MM.1S (cell line): ENCODE data around the gene STMP1.
"Not testable (repeated sequence)": the region's sequence is repeated elsewhere in the genome, so short reads cannot be mapped to it uniquely, and the experiment has no call there.

ENCODE experiments used
- DNase-seq: peaks from one replicate; pipeline ENCODE4 v3.0.0-alpha.2; 2015
- H2AFZ ChIP-seq: fragments of 300-600 bp; sonication (generic); 2 replicates; pipeline ENCODE4 v1.6.0; 2016; ENCODE audit warnings: antibody characterized with exemption, low read length
- H3F3A ChIP-seq: fragments of 300-600 bp; sonication (generic); 2 replicates; pipeline ENCODE4 v1.6.1; 2016; ENCODE audit warnings: mild to moderate bottlenecking, antibody characterized with exemption, low read length, moderate library complexity, mixed read lengths; ENCODE audit not compliant: insufficient read depth
- H3K27ac ChIP-seq: fragments of 300-600 bp; sonication (generic); 2 replicates; pipeline ENCODE4 v1.5.1; 2016; ENCODE audit warnings: mild to moderate bottlenecking, low read length
- H3K27me3 ChIP-seq: fragments of 300-600 bp; sonication (generic); replicated peaks from 2 replicates; pipeline ENCODE4 v1.6.0; 2016; ENCODE audit warnings: low read length; ENCODE audit not compliant: insufficient read depth
- H3K36me3 ChIP-seq: fragments of 300-600 bp; sonication (generic); replicated peaks from 2 replicates; pipeline ENCODE4 v1.6.1; 2016; ENCODE audit warnings: mild to moderate bottlenecking, low read length, mixed read lengths; ENCODE audit not compliant: insufficient read depth
- H3K4me1 ChIP-seq: fragments of 300-600 bp; sonication (generic); 2 replicates; pipeline ENCODE4 v1.6.1; 2016; ENCODE audit warnings: low read length, mixed read lengths
- H3K4me2 ChIP-seq: fragments of 300-600 bp; sonication (generic); 2 replicates; pipeline ENCODE4 v1.6.0; 2016; ENCODE audit warnings: low read depth, low read length
- H3K4me3 ChIP-seq: fragments of 300-600 bp; sonication (generic); 2 replicates; pipeline ENCODE4 v1.5.1; 2016; ENCODE audit warnings: low read length, mixed read lengths
- H3K79me2 ChIP-seq: fragments of 300-600 bp; sonication (generic); 2 replicates; pipeline ENCODE4 v1.6.1; 2016; ENCODE audit warnings: mixed run types, low read length, mixed read lengths
- H3K9ac ChIP-seq: fragments of 300-600 bp; sonication (generic); 2 replicates; pipeline ENCODE4 v1.6.1; 2016; ENCODE audit warnings: low read length, mixed read lengths
- H3K9me2 ChIP-seq: fragments of 300-600 bp; sonication (generic); replicated peaks from 2 replicates; pipeline ENCODE4 v1.6.1; 2016; ENCODE audit warnings: mild to moderate bottlenecking, low read length, mixed read lengths; ENCODE audit not compliant: insufficient read depth
- H3K9me3 ChIP-seq: fragments of 300-600 bp; sonication (generic); replicated peaks from 2 replicates; pipeline ENCODE4 v1.6.1; 2016; ENCODE audit warnings: mild to moderate bottlenecking, low read length, mixed read lengths; ENCODE audit not compliant: insufficient read depth
- H4K20me1 ChIP-seq: fragments of 300-600 bp; sonication (generic); 2 replicates; pipeline ENCODE4 v1.6.1; 2016; ENCODE audit warnings: mild to moderate bottlenecking, low read length, moderate library complexity, mixed read lengths; ENCODE audit not compliant: insufficient read depth
- EZH2 ChIP-seq: fragments of 300-600 bp; sonication (generic); optimal IDR thresholded peaks from 2 replicates; pipeline ENCODE3; 2017; ENCODE audit warnings: low read depth, mild to moderate bottlenecking, antibody characterized with exemption, low read length, mixed read lengths
- EZH2phosphoT487 ChIP-seq: fragments of 300-600 bp; sonication (generic); IDR thresholded peaks from 2 replicates; pipeline ENCODE4 v1.6.1; 2018; ENCODE audit warnings: antibody characterized with exemption, low read length
- TF ChIP-seq, protein P1 (sequence below): fragments of 300-600 bp; sonication (generic); IDR thresholded peaks from 2 replicates; pipeline ENCODE4 v1.5.1; 2016; ENCODE audit warnings: antibody characterized with exemption, low read length, mixed read lengths

Gene STMP1

DNA sequence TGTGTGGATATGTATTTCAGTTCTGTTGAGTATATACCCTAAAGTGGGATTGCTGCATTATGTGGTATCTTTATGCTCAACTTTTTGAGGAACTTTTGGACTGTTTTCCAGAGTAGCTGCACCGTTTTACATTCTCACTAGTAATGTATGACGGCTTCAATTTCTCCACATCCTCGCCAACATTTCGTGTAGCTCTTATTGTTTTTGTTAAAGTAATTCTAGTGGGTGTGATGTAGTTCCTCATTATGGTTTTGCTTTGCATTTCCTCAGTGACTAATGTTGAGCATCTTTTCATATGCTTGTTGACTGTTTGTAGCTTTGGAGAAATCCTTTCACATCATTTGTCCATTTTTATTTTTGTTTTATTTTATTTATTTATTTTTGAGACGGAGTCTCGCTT lies 4.5 kb downstream of the STMP1 start:
- Histone ChIP-seq H3F3A (no peaks in the 10 kb centered on the region), H3K4me2 (no peak overlapping the region), H3K4me1 (0 out of 2 replicates have a peak, but pooled peaks cover 2% of the 10 kb centered on the region), H3K27me3 (no peaks in the 10 kb centered on the region), H3K79me2 (peaks cover 76% of the 10 kb centered on the region), H3K9ac (no peak overlapping the region), H4K20me1 (0 out of 2 replicates have a peak, but pooled peaks cover 4% of the 10 kb centered on the region), H3K9me3 (no peaks in the 10 kb centered on the region), H3K9me2 (no peaks in the 10 kb centered on the region), H3K4me3 (no peak overlapping the region), H3K36me3 (no peaks in the 10 kb centered on the region), H3K27ac (no peak overlapping the region), H2AFZ (no peak overlapping the region)
- DNase-seq = no peak
- TF ChIP-seq EZH2phosphoT487 (no peak), EZH2 (no peak)
- TF ChIP-seq, protein P1, sequence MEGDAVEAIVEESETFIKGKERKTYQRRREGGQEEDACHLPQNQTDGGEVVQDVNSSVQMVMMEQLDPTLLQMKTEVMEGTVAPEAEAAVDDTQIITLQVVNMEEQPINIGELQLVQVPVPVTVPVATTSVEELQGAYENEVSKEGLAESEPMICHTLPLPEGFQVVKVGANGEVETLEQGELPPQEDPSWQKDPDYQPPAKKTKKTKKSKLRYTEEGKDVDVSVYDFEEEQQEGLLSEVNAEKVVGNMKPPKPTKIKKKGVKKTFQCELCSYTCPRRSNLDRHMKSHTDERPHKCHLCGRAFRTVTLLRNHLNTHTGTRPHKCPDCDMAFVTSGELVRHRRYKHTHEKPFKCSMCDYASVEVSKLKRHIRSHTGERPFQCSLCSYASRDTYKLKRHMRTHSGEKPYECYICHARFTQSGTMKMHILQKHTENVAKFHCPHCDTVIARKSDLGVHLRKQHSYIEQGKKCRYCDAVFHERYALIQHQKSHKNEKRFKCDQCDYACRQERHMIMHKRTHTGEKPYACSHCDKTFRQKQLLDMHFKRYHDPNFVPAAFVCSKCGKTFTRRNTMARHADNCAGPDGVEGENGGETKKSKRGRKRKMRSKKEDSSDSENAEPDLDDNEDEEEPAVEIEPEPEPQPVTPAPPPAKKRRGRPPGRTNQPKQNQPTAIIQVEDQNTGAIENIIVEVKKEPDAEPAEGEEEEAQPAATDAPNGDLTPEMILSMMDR = no peak

DNA sequence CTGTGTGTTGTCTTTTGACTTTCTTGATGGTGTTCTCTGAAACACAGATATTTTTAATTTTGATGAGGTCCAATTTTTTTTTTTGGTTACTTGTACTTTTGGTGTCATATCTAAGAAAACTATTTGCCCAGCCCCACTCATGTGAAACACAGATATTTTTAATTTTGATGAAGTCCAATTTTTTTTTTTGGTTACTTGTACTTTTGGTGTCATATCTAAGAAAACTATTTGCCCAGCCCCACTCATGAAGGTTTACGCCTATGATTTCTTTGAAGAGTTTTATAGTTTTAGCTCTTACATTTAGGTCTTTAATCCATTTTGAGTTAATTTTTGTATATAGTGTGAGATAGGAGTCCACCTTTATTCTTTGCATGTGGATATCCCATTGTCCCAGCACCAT lies 5.3 kb downstream of the STMP1 start:
- peaks cover 78% of the 10 kb centered on the region for H3K79me2 ChIP-seq
- not testable (repeated sequence) for H3K9ac ChIP-seq, H3K36me3 ChIP-seq, H3K27me3 ChIP-seq, H3K4me1 ChIP-seq, H3F3A ChIP-seq, DNase-seq, H3K4me2 ChIP-seq, H3K9me3 ChIP-seq, H3K27ac ChIP-seq, H3K4me3 ChIP-seq, H4K20me1 ChIP-seq, H2AFZ ChIP-seq, H3K9me2 ChIP-seq

DNA sequence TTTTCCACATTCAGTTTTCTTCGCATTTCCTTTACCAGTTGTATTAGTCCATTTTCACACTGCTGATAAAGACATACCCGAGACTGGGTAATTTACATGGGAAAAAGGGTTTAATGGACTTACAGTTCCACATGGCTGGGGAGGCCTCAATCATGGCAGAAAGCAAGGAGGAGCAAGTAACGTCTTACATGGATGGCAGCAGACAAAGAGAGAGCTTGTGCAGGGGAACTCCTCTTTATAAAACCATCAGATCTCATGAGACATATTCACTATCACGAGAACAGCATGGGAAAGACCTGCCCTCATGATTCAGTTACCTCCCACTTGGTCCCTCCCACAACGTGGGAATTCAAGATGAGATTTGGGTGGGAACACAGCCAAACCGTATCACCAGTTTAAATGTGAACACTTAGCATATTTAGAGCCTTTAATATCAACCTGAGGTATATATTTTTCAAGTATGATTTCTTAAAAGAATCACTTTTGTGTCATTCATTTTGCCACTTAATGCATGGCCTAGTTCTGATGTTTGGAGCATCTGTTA lies 6.6 kb downstream of the STMP1 start:
- H3K4me3 ChIP-seq, H3K27ac ChIP-seq, DNase-seq, H3K9ac ChIP-seq, H3K9me3 ChIP-seq, H3K36me3 ChIP-seq, H3K4me1 ChIP-seq, H3K9me2 ChIP-seq, H4K20me1 ChIP-seq, H3F3A ChIP-seq, H2AFZ ChIP-seq, H3K27me3 ChIP-seq, H3K4me2 ChIP-seq: not testable (repeated sequence)
- H3K79me2 ChIP-seq = peaks cover 68% of the 10 kb centered on the region

DNA sequence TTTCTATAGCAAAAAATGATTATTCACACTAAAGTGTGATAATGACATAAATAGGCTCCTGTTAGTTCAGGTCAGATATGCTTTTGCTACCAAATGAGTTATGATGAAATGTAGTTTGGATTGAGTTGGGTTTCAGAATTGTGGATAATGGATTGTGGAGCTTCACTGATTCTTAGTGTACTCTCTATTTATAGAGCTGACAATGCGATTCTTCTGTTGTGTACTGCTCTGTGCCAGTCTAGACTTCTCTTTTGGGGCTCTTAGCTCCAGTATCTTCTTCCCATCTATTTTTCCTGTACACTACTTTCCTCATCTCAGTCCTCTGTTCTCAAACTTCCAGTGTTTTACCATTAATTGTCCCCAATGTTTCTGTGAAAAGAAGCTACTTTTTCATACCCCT lies 7.5 kb downstream of the STMP1 start:
- H3K9me2 ChIP-seq = no peaks in the 10 kb centered on the region
- no peak overlapping the region for H3K27ac ChIP-seq
- no peaks in the 10 kb centered on the region for H3F3A ChIP-seq
- no peak for DNase-seq
- H3K36me3 ChIP-seq = 0 out of 2 replicates have a peak, but pooled peaks cover 7% of the 10 kb centered on the region
- H4K20me1 ChIP-seq = 0 out of 2 replicates have a peak, but pooled peaks cover 4% of the 10 kb centered on the region
- TF ChIP-seq EZH2 (no peak), EZH2phosphoT487 (no peak)
- TF ChIP-seq, protein P1 = no peak
- H3K79me2 ChIP-seq = peaks cover 61% of the 10 kb centered on the region
- H3K9me3 ChIP-seq = no peaks in the 10 kb centered on the region
- no peaks in the 10 kb centered on the region for H3K27me3 ChIP-seq
- H3K4me2 ChIP-seq = no peak overlapping the region
- H3K9ac ChIP-seq = no peak overlapping the region
- no peaks in the 10 kb centered on the region for H3K4me1 ChIP-seq
- no peak overlapping the region for H3K4me3 ChIP-seq
- no peak overlapping the region for H2AFZ ChIP-seq
